NCI-H128 (cell line): Measurements from ENCODE around the gene QARS1.

ENCODE experiments used
- DNase-seq: peaks from one replicate; lab custom pipeline; 2025; ENCODE audit not compliant: unreplicated experiment; lab: John Stamatoyannopoulos, UW

QARS1 gene

DNA sequence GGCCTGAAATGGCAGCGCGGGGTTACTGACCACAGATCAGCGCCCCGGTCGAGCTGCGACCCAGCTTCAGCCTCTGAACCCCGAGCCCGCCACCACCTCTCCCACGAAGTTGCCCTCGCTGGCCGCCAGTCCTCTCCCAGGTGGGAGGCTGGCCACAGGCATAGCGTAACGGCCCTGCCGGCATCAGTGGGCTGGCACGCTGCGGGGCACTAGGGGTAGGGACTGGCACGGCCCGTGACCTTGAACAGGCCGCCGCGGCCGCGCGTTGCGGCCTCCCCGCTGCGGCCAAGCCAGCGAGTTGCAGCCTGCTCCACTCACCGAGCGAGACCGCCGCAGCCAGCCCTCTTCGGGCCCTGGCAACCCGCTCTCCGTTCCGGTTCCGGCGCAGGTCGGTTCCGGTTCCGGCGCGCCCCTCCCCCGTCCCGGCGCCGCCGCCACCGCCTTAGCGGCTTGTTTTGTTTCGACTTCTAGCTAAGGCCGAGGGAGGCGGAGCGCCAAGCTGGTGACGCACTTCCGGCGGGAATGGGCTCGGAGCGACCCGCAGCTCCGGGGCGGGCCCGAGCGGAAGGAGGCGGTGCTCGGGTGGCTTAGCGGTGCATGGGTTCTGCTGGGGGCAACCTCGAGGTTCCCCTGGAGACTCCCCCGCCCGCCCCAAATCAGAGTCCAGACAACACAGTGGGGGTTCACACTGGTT lies 16.0 kb upstream of the QARS1 start, which contains the start of gene USP19:
Gene USP19 (minus strand): TSS at position 386 of the 694 bp plus-strand sequence. CDS start 1,678 bp downstream, outside the sequence.
- peak; percentile 72 for DNase-seq

GRCh38 chr3:49120096-49120437 lies 15.5 kb upstream of the QARS1 start:
- DNase-seq = no peak

- DNase-seq = no peak
These were observed 14.9 kb upstream of the QARS1 start for GRCh38 chr3:49119439-49119838.

DNA sequence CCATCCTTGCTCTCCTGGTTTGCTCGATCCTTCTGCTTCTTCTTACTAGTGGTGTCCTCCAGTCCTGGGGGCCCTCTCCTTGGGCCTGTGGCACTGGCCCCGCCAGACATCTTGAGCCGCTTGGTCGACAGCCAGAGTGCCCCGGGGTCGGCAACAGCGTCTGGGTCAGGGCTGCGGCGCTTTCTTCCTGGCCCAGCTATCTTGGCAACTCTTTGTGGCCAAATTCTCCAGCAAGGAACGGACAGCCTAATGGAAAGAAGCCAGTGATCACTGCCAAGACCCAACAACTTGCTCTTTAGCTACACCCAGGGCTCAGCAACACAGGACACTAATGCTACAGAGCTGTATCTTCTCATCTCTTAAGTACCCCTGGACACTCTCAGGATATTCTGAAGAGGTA lies 14.5 kb upstream of the QARS1 start:
- DNase-seq = no peak

DNA sequence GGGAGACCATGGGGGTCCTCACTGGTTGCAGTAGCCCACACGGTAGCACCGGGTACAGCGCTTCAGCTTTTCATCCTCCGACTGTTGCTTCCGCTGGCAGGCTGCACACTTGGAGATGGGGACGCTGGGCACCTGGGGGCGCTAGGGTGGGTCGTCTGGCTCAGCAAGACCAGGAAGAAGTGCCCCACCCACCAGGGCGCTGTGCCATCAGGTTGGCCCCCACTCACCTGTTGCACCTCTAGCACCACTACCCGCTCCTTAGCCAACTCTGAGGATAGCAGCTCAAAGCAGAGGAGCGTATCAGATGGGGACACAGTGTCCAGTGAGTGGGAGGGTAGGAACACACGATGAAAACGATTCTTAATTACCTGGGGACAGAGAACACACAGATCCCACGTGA lies 7.7 kb upstream of the QARS1 start:
- DNase-seq = no peak

DNA sequence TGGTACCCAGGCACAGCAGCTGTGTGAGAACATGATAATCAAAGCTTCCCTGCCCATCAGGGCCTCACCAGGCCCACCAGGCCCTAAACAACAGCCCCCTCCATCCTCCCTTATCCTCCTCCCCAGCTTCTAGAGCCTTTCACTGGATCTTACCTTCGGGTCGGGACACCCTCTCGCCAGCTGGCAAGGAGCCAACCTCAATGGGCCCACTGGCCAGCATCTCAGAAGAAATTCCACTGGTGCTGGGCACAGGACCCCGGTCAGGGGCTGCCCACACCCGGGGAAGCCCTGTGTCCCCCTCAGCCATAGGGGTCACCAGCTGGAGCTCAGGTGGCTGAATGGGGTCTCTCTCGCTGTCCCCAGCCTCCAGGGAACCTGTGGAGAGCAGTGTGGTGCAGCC lies 6.8 kb upstream of the QARS1 start:
- no peak for DNase-seq

DNA sequence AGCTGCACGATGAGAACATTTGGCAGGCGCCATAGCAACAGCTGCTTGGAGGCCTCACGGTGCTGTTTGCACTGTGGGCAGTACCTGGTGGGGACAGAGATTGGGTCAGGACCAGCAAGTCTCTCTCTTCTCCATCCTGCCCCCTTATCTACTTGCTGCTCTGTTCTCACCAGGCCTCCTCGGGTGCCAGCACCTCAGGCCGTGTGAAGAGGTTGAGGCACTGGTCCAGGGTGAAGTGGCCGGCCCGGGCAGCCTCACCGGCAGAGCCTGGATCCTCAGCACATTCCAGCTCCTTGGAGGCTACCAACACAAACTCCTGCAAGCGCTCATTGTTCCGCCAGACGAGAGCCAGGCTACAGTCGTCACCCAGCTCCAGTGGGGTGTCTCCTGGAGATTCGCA lies 6.2 kb upstream of the QARS1 start:
- no peak for DNase-seq

DNA sequence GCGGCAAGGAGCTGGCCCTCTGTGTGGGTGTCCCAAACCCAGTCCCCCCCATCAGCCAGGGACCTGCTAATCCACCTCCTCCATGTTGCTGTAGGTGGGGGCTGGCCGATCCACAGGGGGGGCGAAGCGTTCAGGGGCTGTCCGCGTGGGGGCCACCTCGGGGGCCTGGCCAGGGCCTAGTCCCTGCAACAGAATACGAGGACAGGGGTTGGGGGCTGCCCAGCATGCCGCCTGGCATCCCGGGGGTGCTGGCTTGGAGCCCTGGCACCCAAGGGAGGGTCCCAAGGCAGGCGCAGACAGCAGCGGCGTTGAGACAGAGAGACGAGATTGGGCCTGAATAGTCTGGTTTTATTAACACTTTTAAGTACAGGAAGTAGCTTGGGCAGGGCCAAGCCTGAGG lies 3.8 kb upstream of the QARS1 start:
- no peak for DNase-seq

DNA sequence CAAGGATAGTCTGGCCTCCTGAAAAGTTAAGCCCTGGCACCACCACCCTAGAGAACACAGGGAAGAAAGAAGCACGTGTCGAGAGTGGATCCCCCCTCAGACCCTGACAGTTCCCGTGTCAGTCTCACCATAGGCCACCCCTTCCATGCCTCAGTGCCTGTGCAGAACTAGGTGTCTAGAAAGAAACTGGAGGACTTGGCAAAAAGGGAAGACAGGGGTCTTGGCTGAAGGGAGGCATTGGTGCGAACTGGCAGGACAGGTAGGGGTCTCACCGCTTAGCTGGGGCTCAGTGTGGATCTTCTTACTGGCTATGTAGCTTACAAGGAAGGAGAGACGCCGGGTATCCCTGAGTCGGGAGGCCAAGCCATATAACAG lies 518 bp downstream of the QARS1 start:
- no peak for DNase-seq

GRCh38 chr3:49100046-49100615 lies 4.4 kb downstream of the QARS1 start:
- no peak for DNase-seq

GRCh38 chr3:49098910-49099630 lies 5.5 kb downstream of the QARS1 start:
- no peak for DNase-seq

GRCh38 chr3:49098429-49098828 lies 6.1 kb downstream of the QARS1 start:
- no peak for DNase-seq

GRCh38 chr3:49093853-49094767 lies 10.4 kb downstream of the QARS1 start, which contains the start of gene QRICH1:
TSS of gene QRICH1 (minus strand) at chr3:49094071. CDS start at chr3:49077017, 17,054 bp downstream.
- peak; percentile 93 for DNase-seq

GRCh38 chr3:49092938-49093852 lies 11.4 kb downstream of the QARS1 start:
- DNase-seq = peak; percentile 24

DNA sequence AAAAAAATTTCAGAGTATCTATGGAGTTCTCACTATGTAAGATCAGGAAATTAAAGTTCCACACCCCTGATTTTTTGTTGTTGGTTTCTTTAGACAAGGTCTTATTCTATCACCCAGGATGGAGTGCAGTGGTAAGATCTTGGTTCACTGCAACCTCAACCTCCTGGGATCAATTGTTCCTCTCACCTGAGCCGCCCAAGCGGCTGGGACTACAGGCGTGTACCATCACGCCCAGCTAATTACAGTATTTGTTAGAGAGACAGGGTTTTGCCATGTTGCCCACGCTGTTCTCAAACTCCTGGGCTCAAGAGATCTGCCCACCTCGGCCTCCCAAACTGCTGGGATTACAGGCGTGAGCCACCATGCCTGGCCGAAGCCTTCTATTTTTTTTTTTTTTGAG lies 23.1 kb downstream of the QARS1 start:
- DNase-seq = no peak

DNA sequence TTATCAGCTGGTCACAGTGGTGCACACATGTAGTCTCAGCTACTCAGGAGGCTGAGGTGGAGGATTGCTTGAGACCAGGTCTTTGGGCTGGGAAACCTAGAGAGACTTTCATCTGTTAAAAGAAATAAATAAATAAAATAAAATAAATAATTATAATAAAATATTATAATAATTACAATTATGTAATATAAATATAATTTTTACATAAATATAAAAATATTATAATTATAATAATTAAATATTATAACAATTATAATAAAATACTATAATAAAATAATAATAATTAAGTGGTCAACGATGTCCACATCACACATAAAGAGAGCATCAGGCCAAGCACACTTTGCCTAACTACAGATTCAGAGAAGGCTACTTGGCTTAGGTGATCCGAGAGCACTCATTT lies 25.3 kb downstream of the QARS1 start:
- no peak for DNase-seq

DNA sequence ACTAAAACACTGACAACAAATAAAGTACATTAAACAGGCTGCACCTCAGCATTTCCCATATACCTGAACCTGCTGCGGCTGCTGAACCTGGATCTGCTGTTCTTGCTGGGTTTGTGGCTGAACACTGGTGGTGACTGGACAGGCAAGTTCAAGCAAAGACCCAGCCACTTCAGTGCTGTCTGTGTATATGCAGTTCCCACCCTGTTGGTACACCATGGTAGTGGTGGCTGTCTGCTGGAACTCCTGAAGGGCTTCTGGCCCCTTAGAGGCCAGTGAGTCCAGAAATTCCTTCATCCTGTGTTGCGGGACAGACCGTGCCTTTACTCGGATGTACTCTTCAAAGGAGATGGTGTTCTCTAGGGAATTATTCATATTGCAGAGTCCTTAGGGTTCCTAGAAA lies 27.9 kb downstream of the QARS1 start:
- DNase-seq = no peak

- DNase-seq = no peak
These were observed 28.4 kb downstream of the QARS1 start for GRCh38 chr3:49076116-49076515.

- no peak for DNase-seq
These were observed 46.5 kb downstream of the QARS1 start for GRCh38 chr3:49058011-49058410.

DNA sequence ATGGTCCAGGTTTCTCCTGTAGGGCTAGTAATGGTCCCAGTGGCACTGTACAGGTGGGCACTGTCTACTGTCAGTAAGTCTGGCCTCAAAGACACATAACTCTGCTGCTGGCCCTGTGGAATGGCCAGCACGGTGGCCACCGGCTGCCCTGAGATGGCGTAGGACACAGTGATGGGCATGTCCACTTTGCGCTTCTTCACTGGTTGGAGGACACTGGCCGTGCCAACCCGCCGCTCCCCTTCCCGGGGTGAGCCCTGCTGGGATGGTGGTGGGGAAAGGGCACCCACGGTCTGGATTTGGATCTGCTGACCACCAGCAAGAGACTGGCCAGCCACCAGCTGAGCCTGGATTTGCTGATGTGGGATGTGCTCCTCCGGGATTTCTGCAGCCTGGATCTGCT lies 47.3 kb downstream of the QARS1 start:
- no peak for DNase-seq
